Measurements from ENCODE around the gene UCN3.

Gene UCN3

DNA sequence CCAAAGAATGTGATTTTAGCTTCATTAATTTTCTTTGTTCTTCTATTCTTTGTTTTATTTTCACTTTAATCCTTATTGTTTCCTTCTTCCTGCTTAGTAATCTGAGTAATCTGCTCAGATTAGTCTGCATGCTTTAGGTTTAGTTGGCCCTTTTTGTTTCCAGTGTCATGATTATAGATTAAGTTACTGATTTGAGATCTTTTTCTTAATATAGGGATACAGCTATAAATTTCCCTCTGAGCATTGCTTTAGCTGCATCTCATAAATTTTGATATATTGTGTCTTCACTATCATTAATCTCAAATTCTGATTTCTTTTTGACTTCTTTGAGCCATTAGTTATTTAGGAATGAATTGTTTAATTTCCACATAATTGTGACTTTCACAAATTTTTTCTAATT, 53.8 kb downstream of the UCN3 start:
- DNase-seq (ENCODE audit: low spot score): no peak
- no peak for ATAC-seq (ENCODE audit: low read depth)
- Histone ChIP-seq H3K4me3 (ENCODE audit: severe bottlenecking) (no peak overlapping the region), H3K27me3 (ENCODE audit: insufficient read depth, poor library complexity, severe bottlenecking) (no peaks in the 10 kb centered on the region), H3K27ac (ENCODE audit: poor library complexity, severe bottlenecking) (no peak overlapping the region), H3K9me3 (ENCODE audit: severe bottlenecking) (peaks cover 18% of the 10 kb centered on the region), H3K4me1 (ENCODE audit: insufficient read depth, poor library complexity, severe bottlenecking) (peaks cover 9% of the 10 kb centered on the region), H3K36me3 (ENCODE audit: low read depth) (peaks cover 23% of the 10 kb centered on the region)
- TF ChIP-seq, protein P1, sequence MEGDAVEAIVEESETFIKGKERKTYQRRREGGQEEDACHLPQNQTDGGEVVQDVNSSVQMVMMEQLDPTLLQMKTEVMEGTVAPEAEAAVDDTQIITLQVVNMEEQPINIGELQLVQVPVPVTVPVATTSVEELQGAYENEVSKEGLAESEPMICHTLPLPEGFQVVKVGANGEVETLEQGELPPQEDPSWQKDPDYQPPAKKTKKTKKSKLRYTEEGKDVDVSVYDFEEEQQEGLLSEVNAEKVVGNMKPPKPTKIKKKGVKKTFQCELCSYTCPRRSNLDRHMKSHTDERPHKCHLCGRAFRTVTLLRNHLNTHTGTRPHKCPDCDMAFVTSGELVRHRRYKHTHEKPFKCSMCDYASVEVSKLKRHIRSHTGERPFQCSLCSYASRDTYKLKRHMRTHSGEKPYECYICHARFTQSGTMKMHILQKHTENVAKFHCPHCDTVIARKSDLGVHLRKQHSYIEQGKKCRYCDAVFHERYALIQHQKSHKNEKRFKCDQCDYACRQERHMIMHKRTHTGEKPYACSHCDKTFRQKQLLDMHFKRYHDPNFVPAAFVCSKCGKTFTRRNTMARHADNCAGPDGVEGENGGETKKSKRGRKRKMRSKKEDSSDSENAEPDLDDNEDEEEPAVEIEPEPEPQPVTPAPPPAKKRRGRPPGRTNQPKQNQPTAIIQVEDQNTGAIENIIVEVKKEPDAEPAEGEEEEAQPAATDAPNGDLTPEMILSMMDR (IDR thresholded peaks at IDR 0.05; ENCODE audit: poor library complexity, severe bottlenecking): no peak

DNA sequence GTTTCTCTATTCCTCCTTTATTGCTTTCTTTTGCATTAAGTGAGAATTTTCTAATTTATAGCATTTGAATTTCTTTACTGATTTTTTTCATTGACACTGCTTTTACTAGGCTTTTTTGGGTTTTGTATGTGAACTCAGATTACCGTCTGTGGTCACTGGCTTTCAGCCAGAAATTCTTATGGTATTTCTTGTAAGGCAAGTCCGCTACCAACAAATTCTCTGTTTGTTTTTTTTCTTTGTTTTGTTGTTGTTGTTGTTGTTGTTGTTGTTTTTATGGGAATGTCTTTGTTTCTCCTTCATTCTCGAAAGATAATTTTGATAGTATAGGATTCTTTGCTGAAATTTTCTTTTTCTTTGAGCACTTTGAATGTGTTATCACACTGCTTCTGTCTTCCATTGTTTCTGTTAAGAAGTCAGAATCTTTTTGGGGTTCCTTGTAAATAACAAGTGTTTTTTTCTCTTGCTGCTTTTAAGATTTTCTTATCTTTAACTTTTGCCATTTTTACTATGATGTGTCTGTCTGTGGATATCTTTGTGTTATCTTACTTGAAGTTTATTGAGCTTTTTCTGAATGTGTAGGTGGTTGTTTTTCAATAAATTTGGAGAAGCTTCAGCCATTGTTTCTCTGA, 54.8 kb downstream of the UCN3 start:
- TF ChIP-seq, protein P1 (IDR thresholded peaks at IDR 0.05; ENCODE audit: poor library complexity, severe bottlenecking): no peak
- no peak for ATAC-seq (ENCODE audit: low read depth)
- H3K9me3 ChIP-seq (ENCODE audit: severe bottlenecking): peaks cover 18% of the 10 kb centered on the region

DNA sequence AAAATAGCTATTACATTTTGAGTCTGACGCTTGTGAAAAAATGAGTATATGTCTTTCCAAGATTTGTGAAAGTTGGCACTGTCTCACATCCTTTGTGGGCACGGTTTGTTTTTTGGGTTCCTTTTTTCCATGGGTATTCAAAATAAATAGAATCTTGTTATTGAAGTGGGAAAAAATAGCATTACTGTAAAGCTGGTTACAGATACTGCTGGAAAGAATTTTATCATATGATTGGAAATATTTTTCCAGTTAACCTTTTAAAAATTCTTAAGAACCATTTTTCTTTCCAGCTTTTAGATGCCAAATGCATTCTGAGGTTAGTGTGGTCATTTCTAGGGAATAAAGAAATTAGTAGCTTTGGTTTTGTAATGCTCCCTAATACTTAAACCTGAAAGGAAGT, 59.0 kb downstream of the UCN3 start:
- no peak overlapping the region for H3K4me3 ChIP-seq (ENCODE audit: severe bottlenecking)

More for the DNA sequence above, 54.8 kb downstream of the UCN3 start:
- DNase-seq (ENCODE audit: low spot score): no peak
- H3K27ac ChIP-seq (ENCODE audit: poor library complexity, severe bottlenecking): no peak overlapping the region
- H3K27me3 ChIP-seq (ENCODE audit: insufficient read depth, poor library complexity, severe bottlenecking): no peaks in the 10 kb centered on the region
- no peak overlapping the region for H3K4me3 ChIP-seq (ENCODE audit: severe bottlenecking)
- H3K4me1 ChIP-seq (ENCODE audit: insufficient read depth, poor library complexity, severe bottlenecking): peaks cover under 1% of the 10 kb centered on the region
- H3K36me3 ChIP-seq (ENCODE audit: low read depth): peaks cover 18% of the 10 kb centered on the region

More for the DNA sequence above, 59.0 kb downstream of the UCN3 start:
- no peaks in the 10 kb centered on the region for H3K27me3 ChIP-seq (ENCODE audit: insufficient read depth, poor library complexity, severe bottlenecking)
- H3K4me1 ChIP-seq (ENCODE audit: insufficient read depth, poor library complexity, severe bottlenecking): peaks cover 3% of the 10 kb centered on the region
- TF ChIP-seq, protein P1 (IDR thresholded peaks at IDR 0.05; ENCODE audit: poor library complexity, severe bottlenecking): no peak
- H3K9me3 ChIP-seq (ENCODE audit: severe bottlenecking): peaks cover 2% of the 10 kb centered on the region
- ATAC-seq (ENCODE audit: low read depth) (no peak), DNase-seq (ENCODE audit: low spot score) (no peak)
- peaks cover 23% of the 10 kb centered on the region for H3K36me3 ChIP-seq (ENCODE audit: low read depth)
- H3K27ac ChIP-seq (ENCODE audit: poor library complexity, severe bottlenecking): no peak overlapping the region

Measured in RWPE2 (cell line).